Adrenal gland (tissue), 12 donors: ENCODE measurements around the gene SF3B1. TPM values are rescaled to one million over a fixed set of nuclear protein-coding genes. Genes with fewer than 3 reads are reported as not detected.

Experiments
- DNase-seq, 7 donors: peaks; one replicate each; pipeline ENCODE4 v3.0.0-alpha.2; 2019 to 2020
- H3K27ac ChIP-seq, 5 donors: fragments of 200-600 bp; sonication (generic) in 4 of 5; 1 replicate in 3 of 5; 2 replicates in 2 of 5; pipeline versions ENCODE4 v1.5.1 to v1.8.0; 2016 to 2020; ENCODE audit warnings: mild to moderate bottlenecking in 1 of 5
- H3K27me3 ChIP-seq: fragments of 200-600 bp; 2 replicates; pipeline ENCODE4 v1.8.0; 2021
- H3K36me3 ChIP-seq, 2 donors: fragments of 200-600 bp; replicated peaks in 1 of 2; 1 replicate in 1 of 2; 2 replicates in 1 of 2; pipeline versions ENCODE4 v1.5.1 to v1.8.0; 2018 to 2022
- H3K4me1 ChIP-seq, 2 donors: fragments of 200-600 bp; replicated peaks in 1 of 2; 1 replicate in 1 of 2; 2 replicates in 1 of 2; pipeline versions ENCODE4 v1.5.1 to v1.8.0; 2018 to 2021
- H3K4me3 ChIP-seq, 4 donors: fragments of 200-600 bp; sonication (generic) in 3 of 4; one replicate each; pipeline ENCODE4 v1.5.1; 2016 to 2018
- H3K9me3 ChIP-seq, 3 donors: fragments of 200-600 bp; sonication (generic) in 1 of 3; replicated peaks in 1 of 3; 1 replicate in 2 of 3; 2 replicates in 1 of 3; pipeline versions ENCODE4 v1.5.1 to v1.8.0; 2016 to 2021
- POLR2A ChIP-seq, 2 donors: fragments of 450-650 bp; IDR thresholded peaks; one replicate each; pipeline ENCODE4 v1.6.1; 2017; ENCODE audit warnings: antibody characterized with exemption in 2 of 2, mild to moderate bottlenecking in 2 of 2, moderate library complexity in 1 of 2
- WGBS, 4 donors: extraction: QIAGEN DNeasy Blood & Tissue Kit in 2 of 4; methylation state at CpG; one replicate each; pipeline versions ENCODE4 v1.1.5 to v1.1.7; 2013 to 2017; 5-methylcytosine and 5-hydroxymethylcytosine counted together
- intact Hi-C, 2 donors: fragments of 100-400 bp; cut with DNase I; formaldehyde crosslinking; loops; one replicate each; pipeline versions ENCODE4 v1.14.1 to v1.15.0; 2022 to 2023
- polyA plus RNA-seq, 3 donors: library from polyadenylated mRNA; stranded (reverse); fragments of 200-250 nt in 2 of 3; fragments of 350-450 nt in 1 of 3; fragmentation: Illumina TruSeq in 1 of 3; extraction: RNeasy Lipid Tissue Mini Kit (QIAGEN cat#74804) in 1 of 3; gene quantifications; one replicate each; pipeline ENCODE4 v1.2.3, GENCODE V29; 2013 to 2014
- total RNA-seq, 9 donors: library from RNA; depleted of rRNA in 4 of 9; stranded (reverse); fragments of >200 nt in 4 of 9; fragments of 120-200 nt in 1 of 9; fragmentation: NEBNext Ultra II Directional in 1 of 9; extraction: Animal tissue kit (Norgen Biotek cat#: 25700) in 1 of 9; gene quantifications; one replicate each; pipeline versions ENCODE4 v1.1.0 to v1.2.4, GENCODE V29; 2013 to 2023
- TF ChIP-seq, protein P1 (sequence below), 6 experiments: fragments of 450-650 bp in 4 of 6; fragments of 200-600 bp in 2 of 6; sonication (generic) in 1 of 6; IDR thresholded peaks; 1 replicate in 5 of 6; 2 replicates in 1 of 6; pipeline versions ENCODE4 v1.5.1 to v1.8.0; 2016 to 2021; ENCODE audit warnings: antibody characterized with exemption in 6 of 6, mild to moderate bottlenecking in 2 of 6, moderate library complexity in 1 of 6
- donor health status: healthy with polysubstance abuse.
- donor health status: Bipolar disorder and iron deficiency.
- donor health status: DM: yes; HTN: yes; CAD: no.
- donor health status: DM: no; HTN: no; CAD: no.
- donor health status: DM: no; HTN: no; CAD: no.
- donor health status: DM: yes; HTN: yes; CAD: no.

Gene SF3B1
- total and polyA plus RNA-seq, 12 donors, result 91.1 to 564 (median 266) TPM

DNA sequence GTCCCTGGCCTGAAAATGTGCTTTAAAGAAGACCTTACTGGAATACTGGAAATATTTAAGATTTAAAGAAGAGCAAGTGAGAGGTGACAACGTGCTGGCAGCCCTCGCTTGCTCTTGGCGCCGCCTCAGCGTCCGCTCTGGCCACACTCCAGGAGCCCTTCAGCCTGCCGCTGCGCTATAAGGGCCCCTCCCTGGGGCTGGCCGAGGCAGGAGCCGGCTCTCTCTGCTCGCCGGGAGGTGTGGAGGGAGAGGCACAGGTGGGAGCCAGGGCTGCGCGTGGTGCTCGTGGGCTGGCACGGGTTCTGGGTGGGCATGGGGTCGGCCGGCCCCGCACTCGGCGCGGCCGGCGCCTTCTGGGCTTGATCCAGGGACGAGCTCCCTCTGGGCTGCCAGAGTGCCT, 15.6 kb upstream of the SF3B1 start:
- no peak overlapping the region for H3K4me3 ChIP-seq
- 84 to 96% (median 89%) methylated on average over 6 to 25 of the region's 25 CpGs for WGBS, 4 donors
- H3K4me1 ChIP-seq, result peaks cover 16 to 18% of the 10 kb centered on the region in 2 donors
- no peaks in the 10 kb centered on the region for H3K27me3 ChIP-seq
- H3K9me3 ChIP-seq, result no peaks in the 10 kb centered on the region
- no peak for DNase-seq
- no peak overlapping the region for H3K27ac ChIP-seq
- no peaks in the 10 kb centered on the region for H3K36me3 ChIP-seq
- intact Hi-C loops, result no loop called here
- TF ChIP-seq, protein P1, sequence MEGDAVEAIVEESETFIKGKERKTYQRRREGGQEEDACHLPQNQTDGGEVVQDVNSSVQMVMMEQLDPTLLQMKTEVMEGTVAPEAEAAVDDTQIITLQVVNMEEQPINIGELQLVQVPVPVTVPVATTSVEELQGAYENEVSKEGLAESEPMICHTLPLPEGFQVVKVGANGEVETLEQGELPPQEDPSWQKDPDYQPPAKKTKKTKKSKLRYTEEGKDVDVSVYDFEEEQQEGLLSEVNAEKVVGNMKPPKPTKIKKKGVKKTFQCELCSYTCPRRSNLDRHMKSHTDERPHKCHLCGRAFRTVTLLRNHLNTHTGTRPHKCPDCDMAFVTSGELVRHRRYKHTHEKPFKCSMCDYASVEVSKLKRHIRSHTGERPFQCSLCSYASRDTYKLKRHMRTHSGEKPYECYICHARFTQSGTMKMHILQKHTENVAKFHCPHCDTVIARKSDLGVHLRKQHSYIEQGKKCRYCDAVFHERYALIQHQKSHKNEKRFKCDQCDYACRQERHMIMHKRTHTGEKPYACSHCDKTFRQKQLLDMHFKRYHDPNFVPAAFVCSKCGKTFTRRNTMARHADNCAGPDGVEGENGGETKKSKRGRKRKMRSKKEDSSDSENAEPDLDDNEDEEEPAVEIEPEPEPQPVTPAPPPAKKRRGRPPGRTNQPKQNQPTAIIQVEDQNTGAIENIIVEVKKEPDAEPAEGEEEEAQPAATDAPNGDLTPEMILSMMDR (IDR thresholded peaks at IDR 0.05), result no peak
- no peak for TF ChIP-seq POLR2A (IDR thresholded peaks at IDR 0.05)

DNA sequence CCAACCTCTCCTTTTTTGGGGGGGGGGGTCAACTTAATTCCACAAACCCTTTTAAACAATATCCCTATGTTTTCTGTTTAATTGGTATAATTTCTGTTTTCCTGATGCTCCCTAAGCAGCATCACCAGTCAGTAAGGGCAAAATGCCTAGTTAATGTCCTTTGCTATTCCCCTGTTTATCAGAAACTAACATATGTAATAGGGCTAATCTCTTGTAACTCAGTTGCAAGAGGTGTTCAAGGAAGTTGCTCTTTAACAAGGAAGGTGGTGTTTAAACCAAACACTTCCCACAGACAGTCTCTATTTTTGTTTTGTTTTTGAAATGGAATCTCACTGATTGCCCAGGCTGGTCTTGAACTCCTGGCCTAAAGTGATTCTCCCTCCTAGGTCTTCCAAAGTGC, 12.0 kb upstream of the SF3B1 start:
- intact Hi-C loops, result no loop called here
- no peak for DNase-seq

DNA sequence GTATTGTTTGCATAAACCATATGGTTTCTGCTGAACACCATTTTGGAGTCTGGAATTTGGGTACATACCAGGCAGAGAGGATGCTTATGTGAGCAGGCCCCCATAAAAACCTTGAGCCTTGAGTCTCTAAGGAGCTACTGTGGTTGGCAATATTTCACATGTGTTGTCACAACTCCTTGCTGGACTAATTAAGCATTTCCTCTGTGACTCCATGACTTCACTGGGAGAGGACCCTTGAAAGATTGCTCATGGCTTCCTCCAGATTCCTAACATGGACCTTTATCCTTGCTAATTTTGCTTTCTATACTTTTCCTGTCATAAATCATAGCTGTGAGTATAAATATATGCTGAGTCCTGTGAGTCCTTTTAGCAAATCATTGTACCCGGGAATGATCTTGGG, 10.9 kb upstream of the SF3B1 start:
- no peak overlapping the region for H3K27ac ChIP-seq
- TF ChIP-seq, protein P1 (IDR thresholded peaks at IDR 0.05), result no peak
- no peak for TF ChIP-seq POLR2A (IDR thresholded peaks at IDR 0.05)
- H3K4me1 ChIP-seq, result no peaks in the 10 kb centered on the region
- no peaks in the 10 kb centered on the region for H3K27me3 ChIP-seq
- H3K36me3 ChIP-seq, result no peaks in the 10 kb centered on the region
- no peak overlapping the region for H3K4me3 ChIP-seq
- no peak for DNase-seq
- intact Hi-C loops, result no loop called here
- H3K9me3 ChIP-seq, result no peaks in the 10 kb centered on the region
- WGBS, 4 donors, result 56 to 86% (median 67%) methylated on average over 1 of the region's 1 CpG

More for the DNA sequence above, 12.0 kb upstream of the SF3B1 start:
- Histone ChIP-seq H3K9me3 (no peaks in the 10 kb centered on the region), H3K27me3 (no peaks in the 10 kb centered on the region), H3K4me1 (no peaks in the 10 kb centered on the region), H3K4me3 (no peak overlapping the region), H3K36me3 (no peaks in the 10 kb centered on the region), H3K27ac (no peak overlapping the region)
- TF ChIP-seq POLR2A (IDR thresholded peaks at IDR 0.05), result no peak
- TF ChIP-seq, protein P1 (IDR thresholded peaks at IDR 0.05), result no peak

DNA sequence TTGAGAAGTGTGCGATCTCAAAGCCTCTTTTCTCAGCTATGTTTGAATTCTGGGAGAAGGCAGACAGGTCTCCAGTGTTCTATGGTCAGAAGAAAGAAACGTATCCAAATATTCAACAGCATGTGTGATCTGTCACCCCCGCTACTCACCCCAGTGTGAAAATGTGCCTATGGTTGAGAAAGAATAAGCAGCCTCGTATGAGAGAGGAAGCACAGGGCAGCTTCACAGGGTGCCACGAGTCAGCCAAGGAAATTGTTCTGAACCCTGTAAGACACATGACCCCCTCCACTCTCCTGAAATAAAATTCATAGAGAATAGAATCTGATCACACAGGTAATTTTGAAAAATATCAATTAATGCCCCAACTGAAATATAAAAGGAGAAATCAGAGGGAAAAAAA, 8.0 kb upstream of the SF3B1 start:
- no peak overlapping the region for H3K4me3 ChIP-seq
- H3K27ac ChIP-seq, result peak overlapping the region in 2 of 5 donors; percentile 54 to 59
- H3K9me3 ChIP-seq, result no peaks in the 10 kb centered on the region
- H3K27me3 ChIP-seq, result no peaks in the 10 kb centered on the region
- intact Hi-C loops, result no loop called here
- WGBS, 4 donors, result 57 to 67% (median 65%) methylated on average over 5 of the region's 5 CpGs
- TF ChIP-seq POLR2A (IDR thresholded peaks at IDR 0.05), result no peak
- TF ChIP-seq, protein P1 (IDR thresholded peaks at IDR 0.05), result no peak
- DNase-seq, result peak in 1 of 7 donors; percentile 31
- no peaks in the 10 kb centered on the region for H3K36me3 ChIP-seq
- H3K4me1 ChIP-seq, result no peaks in the 10 kb centered on the region
